GM10248 (cell line): ENCODE measurements around the gene MYLK.

Experiments used
- CTCF ChIA-PET: fragments of 300-600 bp; sonication (Branson Sonifier 250); formaldehyde crosslinking; extraction: SDS; loops from one replicate; lab custom pipeline; 2021; ENCODE audit warnings: antibody characterized with exemption; lab: Yijun Ruan, JAX
- POLR2A ChIA-PET: fragments of 350-650 bp; sonication (Branson Sonifier 250); formaldehyde crosslinking; extraction: SDS; loops from one replicate; lab custom pipeline; 2020; ENCODE audit warnings: antibody characterized with exemption; lab: Yijun Ruan, JAX
- DNase-seq: peaks from one replicate; pipeline ENCODE4 v3.0.0; 2012; ENCODE audit errors: extremely low spot score
- CTCF ChIP-seq: IDR thresholded peaks from 2 replicates; pipeline ENCODE4 v1.5.1; 2012; ENCODE audit warnings: mild to moderate bottlenecking, low read depth; ENCODE audit errors: extremely low read depth, missing control alignments, control extremely low read depth

MYLK gene

GRCh38 chr3:123661973-123662372 is 222.2 kb downstream of the MYLK start:
- ChIA-PET CTCF (interaction anchor here (1.0 to 4.2 kb wide), 7 partner anchors 9 to 418 kb away, joined by 3 to 32 read pairs (median 3); no protein-coding TSS in a partner anchor), POLR2A (no interaction called here)
- DNase-seq: no peak
- no peak for TF ChIP-seq CTCF

GRCh38 chr3:123660900-123661299 is 223.2 kb downstream of the MYLK start:
- no peak for TF ChIP-seq CTCF
- CTCF ChIA-PET: interaction anchor here (1.0 to 4.3 kb wide), 5 partner anchors 9 to 63 kb away, joined by 3 to 32 read pairs (median 13); no protein-coding TSS in a partner anchor
- POLR2A ChIA-PET: no interaction called here
- no peak for DNase-seq

- DNase-seq: no peak
- TF ChIP-seq CTCF: no peak
- ChIA-PET CTCF (interaction anchor here (1.0 to 4.3 kb wide), 7 partner anchors 9 to 64 kb away, joined by 3 to 32 read pairs (median 7); no protein-coding TSS in a partner anchor), POLR2A (no interaction called here)
Observed at GRCh38 chr3:123660141-123660675, 223.9 kb downstream of the MYLK start.

- ChIA-PET POLR2A (no interaction called here), CTCF (interaction anchor here (1.3 to 4.3 kb wide), 4 partner anchors 7 to 65 kb away, joined by 3 to 32 read pairs (median 20); no protein-coding TSS in a partner anchor)
- TF ChIP-seq CTCF: no peak
- no peak for DNase-seq
Observed at GRCh38 chr3:123658852-123659206, 225.3 kb downstream of the MYLK start.

- TF ChIP-seq CTCF: no peak
- ChIA-PET POLR2A (no interaction called here), CTCF (interaction anchor here (4.3 kb wide), 1 partner anchor 16 kb away, joined by 26 read pairs; no protein-coding TSS in a partner anchor)
- DNase-seq: no peak
Observed at GRCh38 chr3:123658118-123658851, 225.8 kb downstream of the MYLK start.

- no peak for DNase-seq
- ChIA-PET CTCF (interaction anchor here (1.4 to 4.3 kb wide), 2 partner anchors 9 to 15 kb away, joined by 4 to 26 read pairs; no protein-coding TSS in a partner anchor), POLR2A (no interaction called here)
- no peak for TF ChIP-seq CTCF
Observed at GRCh38 chr3:123657568-123657967, 226.6 kb downstream of the MYLK start.
